HEK293T (cell line): ENCODE data around the gene CTSE.

ENCODE experiments used
- CTCF ChIA-PET: fragments of 350-600 bp; formaldehyde crosslinking; extraction: SDS; loops from one replicate; lab custom pipeline; 2021; ENCODE audit warnings: antibody characterized with exemption, inconsistent platforms; lab: Yijun Ruan, JAX
- POLR2A ChIA-PET: fragments of 350-600 bp; formaldehyde crosslinking; extraction: SDS; loops from one replicate; lab custom pipeline; 2020; ENCODE audit warnings: antibody characterized with exemption, inconsistent platforms; lab: Yijun Ruan, JAX
- DNase-seq: peaks from one replicate; pipeline ENCODE4 v3.0.0; 2012; ENCODE audit warnings: mixed read lengths; ENCODE audit errors: extremely low spot score
- ARNT ChIP-seq: fragments of 450-650 bp; IDR thresholded peaks from 2 replicates; pipeline ENCODE4 v1.6.1; 2017; ENCODE audit warnings: mild to moderate bottlenecking
- BHLHE40 ChIP-seq: fragments of 450-650 bp; IDR thresholded peaks from 2 replicates; pipeline ENCODE4 v1.6.1; 2016; ENCODE audit warnings: mild to moderate bottlenecking, moderate library complexity, borderline replicate concordance
- CTBP1 ChIP-seq: fragments of 450-650 bp; IDR thresholded peaks from 2 replicates; pipeline ENCODE4 v1.6.1; 2016; ENCODE audit warnings: borderline replicate concordance
- ELF4 ChIP-seq: fragments of 450-650 bp; IDR thresholded peaks from 2 replicates; pipeline ENCODE4 v1.6.1; 2017; ENCODE audit warnings: antibody characterized with exemption
- FOXA1 ChIP-seq: fragments of 450-650 bp; IDR thresholded peaks from 2 replicates; pipeline ENCODE4 v1.6.1; 2016; ENCODE audit warnings: mild to moderate bottlenecking
- FOXK2 ChIP-seq: fragments of 450-650 bp; IDR thresholded peaks from 2 replicates; pipeline ENCODE4 v1.6.1; 2016; ENCODE audit warnings: mild to moderate bottlenecking
- FOXM1 ChIP-seq: fragments of 450-650 bp; IDR thresholded peaks from 2 replicates; pipeline ENCODE4 v1.6.1; 2017; ENCODE audit warnings: mild to moderate bottlenecking, borderline replicate concordance
- HDGF ChIP-seq: fragments of 450-650 bp; IDR thresholded peaks from 2 replicates; pipeline ENCODE4 v1.6.1; 2017; ENCODE audit warnings: antibody characterized with exemption, borderline replicate concordance
- L3MBTL2 ChIP-seq: fragments of 450-650 bp; conservative IDR thresholded peaks from 2 replicates; pipeline ENCODE4 v1.6.1; 2016; ENCODE audit warnings: mild to moderate bottlenecking
- LEF1 ChIP-seq: fragments of 450-650 bp; IDR thresholded peaks from 2 replicates; pipeline ENCODE4 v1.6.1; 2017; ENCODE audit warnings: mild to moderate bottlenecking, borderline replicate concordance
- NFRKB ChIP-seq: fragments of 450-650 bp; IDR thresholded peaks from 2 replicates; pipeline ENCODE4 v1.6.1; 2016; ENCODE audit warnings: mild to moderate bottlenecking, moderate library complexity
- SP1 ChIP-seq: fragments of 450-650 bp; IDR thresholded peaks from 2 replicates; pipeline ENCODE4 v1.6.1; 2017
- SUZ12 ChIP-seq: fragments of 450-650 bp; IDR thresholded peaks from 2 replicates; pipeline ENCODE4 v1.6.1; 2016; ENCODE audit warnings: mild to moderate bottlenecking
- TARDBP ChIP-seq: fragments of 450-650 bp; IDR thresholded peaks from 2 replicates; pipeline ENCODE4 v1.6.1; 2016
- ZNF384 ChIP-seq: fragments of 450-650 bp; IDR thresholded peaks from 2 replicates; pipeline ENCODE4 v1.6.1; 2016
- TF ChIP-seq, protein P1 (sequence below): fragments of 450-650 bp; IDR thresholded peaks from 2 replicates; pipeline ENCODE4 v1.6.1; 2016

The CTSE gene

DNA sequence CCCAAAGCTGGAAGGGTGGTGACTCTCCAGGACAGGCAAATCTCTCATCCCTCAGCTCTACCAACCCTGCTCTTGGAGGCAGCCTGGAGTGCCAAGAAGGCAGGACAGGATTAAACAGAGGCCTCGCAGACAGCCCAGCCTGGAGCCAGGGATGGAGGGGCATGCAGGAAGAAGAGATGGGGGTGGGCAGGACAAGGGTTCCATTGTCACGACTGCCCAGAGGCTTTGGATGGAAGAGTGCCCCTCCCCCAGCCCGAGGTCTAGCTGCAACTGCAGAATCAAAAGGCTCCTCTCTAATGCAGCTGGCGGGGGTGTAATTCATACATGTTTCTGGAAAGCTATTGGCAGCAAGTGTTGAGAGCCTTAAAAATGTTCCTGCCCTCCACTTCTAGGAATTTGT lies 29.3 kb downstream of the CTSE start:
- DNase-seq = no peak
- POLR2A ChIA-PET = no interaction called here
- TF ChIP-seq L3MBTL2 (no peak), FOXM1 (no peak)
- CTCF ChIA-PET = interaction anchor here (0.6 kb wide), 1 partner anchor 96 kb away, joined by 4 read pairs; no protein-coding TSS in a partner anchor

DNA sequence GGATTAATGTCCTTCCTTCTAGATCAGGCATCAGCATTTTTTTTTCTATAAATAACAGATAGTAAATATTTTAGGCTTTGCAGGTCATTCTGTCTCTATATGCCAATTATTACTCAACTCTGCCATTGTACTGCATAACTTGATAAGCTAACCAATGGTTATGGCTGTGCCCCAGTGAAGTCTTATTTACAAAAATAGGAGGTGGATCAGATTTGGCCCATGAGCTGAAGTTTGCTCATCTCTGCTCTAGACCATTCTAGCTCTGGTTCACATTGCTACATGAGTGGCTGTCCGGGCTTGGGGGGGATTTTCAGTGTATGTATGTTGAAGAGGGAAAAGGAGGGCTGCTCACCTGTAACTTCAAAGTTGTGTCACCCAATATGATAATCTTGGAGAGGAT lies 30.6 kb downstream of the CTSE start:
- TF ChIP-seq HDGF (no peak), TARDBP (no peak), LEF1 (no peak), L3MBTL2 (no peak), SP1 (no peak), ZNF384 (no peak), CTBP1 (no peak), ELF4 (no peak), NFRKB (no peak), ARNT (no peak), FOXA1 (no peak), BHLHE40 (no peak), FOXK2 (no peak), FOXM1 (no peak), SUZ12 (no peak)
- TF ChIP-seq, protein P1, sequence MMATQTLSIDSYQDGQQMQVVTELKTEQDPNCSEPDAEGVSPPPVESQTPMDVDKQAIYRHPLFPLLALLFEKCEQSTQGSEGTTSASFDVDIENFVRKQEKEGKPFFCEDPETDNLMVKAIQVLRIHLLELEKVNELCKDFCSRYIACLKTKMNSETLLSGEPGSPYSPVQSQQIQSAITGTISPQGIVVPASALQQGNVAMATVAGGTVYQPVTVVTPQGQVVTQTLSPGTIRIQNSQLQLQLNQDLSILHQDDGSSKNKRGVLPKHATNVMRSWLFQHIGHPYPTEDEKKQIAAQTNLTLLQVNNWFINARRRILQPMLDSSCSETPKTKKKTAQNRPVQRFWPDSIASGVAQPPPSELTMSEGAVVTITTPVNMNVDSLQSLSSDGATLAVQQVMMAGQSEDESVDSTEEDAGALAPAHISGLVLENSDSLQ = no peak
- CTCF ChIA-PET = no interaction called here
- DNase-seq = no peak
- POLR2A ChIA-PET = no interaction called here

DNA sequence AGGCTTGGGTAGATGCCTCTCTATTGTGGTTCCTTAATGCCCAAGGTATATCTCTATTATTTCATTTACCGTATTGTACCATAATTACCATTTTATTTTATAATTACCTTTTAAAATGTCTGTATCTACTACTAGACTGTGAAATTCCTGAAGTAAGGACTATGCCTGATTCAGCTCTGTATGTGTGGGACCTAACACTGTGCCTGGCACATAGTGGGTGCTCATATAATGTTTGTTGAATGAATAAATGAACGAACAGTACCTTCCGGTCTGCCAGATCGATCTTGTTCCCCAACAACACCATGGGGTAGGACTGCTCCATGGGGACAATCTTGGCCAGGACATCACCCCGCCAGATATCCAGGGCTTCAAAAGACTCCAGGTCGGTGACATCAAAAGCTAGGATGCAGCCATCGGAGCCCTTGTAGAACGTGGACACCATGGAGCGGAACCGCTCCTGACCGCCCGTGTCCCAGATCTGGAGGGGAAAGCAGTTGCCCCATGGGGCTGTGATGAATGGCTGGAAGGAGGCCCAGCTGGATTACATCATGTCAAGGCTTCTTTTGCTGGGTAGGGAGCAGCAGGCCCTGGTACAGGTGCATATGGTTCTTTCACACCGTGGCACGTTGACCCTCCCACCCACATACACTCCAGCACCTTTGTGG lies 31.3 kb downstream of the CTSE start:
- CTCF ChIA-PET = interaction anchor here (1.4 kb wide), 1 partner anchor 15 kb away, joined by 5 read pairs; no protein-coding TSS in a partner anchor
- TF ChIP-seq FOXK2 (no peak), ELF4 (no peak), L3MBTL2 (no peak), SUZ12 (no peak)
- DNase-seq = no peak
- POLR2A ChIA-PET = no interaction called here

DNA sequence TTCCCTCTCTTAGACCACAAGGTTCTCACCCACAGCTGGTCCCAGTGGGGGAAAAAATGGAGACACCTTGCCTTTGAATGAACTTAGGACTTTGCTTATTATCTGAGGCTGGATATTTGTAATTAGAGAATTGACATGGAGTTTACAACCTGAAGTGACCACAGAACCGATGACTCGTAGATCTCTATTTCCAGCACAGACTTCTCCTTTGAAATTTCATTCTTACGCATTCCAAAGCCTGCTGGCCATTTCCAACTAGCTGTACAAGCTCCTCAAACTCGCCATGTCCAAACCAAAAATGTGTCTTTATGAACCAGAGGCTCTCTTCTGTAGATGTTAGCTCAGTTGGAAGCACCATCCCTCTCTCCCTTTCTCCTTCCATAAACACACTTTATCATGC lies 32.5 kb downstream of the CTSE start:
- ChIA-PET CTCF (interaction anchor here (1.4 kb wide), 1 partner anchor 14 kb away, joined by 5 read pairs; no protein-coding TSS in a partner anchor), POLR2A (no interaction called here)
- TF ChIP-seq HDGF (no peak), FOXM1 (no peak), ZNF384 (no peak), FOXK2 (no peak), LEF1 (no peak), ARNT (no peak), TARDBP (no peak), NFRKB (no peak), SP1 (no peak), CTBP1 (no peak), FOXA1 (no peak), BHLHE40 (no peak), SUZ12 (no peak), L3MBTL2 (no peak), ELF4 (no peak)
- TF ChIP-seq, protein P1 = no peak
- no peak for DNase-seq

DNA sequence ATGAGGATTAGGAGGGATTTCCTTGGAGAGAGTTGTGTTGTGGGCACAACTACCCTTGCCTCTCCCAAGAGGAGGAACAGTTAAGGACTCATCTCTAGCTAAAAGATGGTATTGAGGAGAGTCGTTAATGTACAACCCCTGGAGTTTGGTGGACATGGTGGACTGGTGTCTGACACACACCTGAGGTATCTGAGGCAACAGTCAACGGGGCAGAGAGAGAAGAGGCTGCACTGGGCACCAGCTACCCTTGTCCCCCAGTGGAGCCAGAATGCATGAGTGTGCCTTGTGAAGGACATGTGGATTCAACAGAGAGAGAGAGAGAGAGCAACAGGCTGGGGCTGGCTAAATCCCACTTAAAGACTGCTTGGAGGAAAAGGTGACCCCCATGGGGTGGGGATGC lies 33.5 kb downstream of the CTSE start:
- POLR2A ChIA-PET = no interaction called here
- no peak for DNase-seq
- CTCF ChIA-PET = interaction anchor here (1.2 kb wide), 1 partner anchor 13 kb away, joined by 4 read pairs; no protein-coding TSS in a partner anchor

DNA sequence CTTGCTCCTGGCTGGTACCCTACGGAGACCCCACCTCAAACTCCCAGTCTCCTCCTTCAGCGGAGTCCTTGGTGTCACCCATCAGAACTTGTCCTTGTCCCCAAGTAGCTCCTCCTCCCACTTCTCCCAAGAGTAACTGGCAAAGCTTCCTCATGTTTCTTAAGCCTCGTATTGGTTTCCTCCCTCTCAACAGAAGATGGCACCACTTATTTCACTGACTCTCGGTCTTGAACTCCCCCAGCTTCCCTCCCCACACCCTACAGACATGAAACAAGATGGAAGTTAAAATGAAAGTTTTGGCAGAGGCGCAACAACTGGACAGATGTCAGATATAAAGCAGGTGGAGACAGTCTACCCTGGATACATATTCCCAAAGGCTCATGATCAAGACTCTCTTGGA lies 33.9 kb downstream of the CTSE start:
- POLR2A ChIA-PET = no interaction called here
- no peak for DNase-seq
- no peak for TF ChIP-seq FOXK2
- no peak for TF ChIP-seq NFRKB
- CTCF ChIA-PET = interaction anchor here (1.2 kb wide), 1 partner anchor 12 kb away, joined by 4 read pairs; no protein-coding TSS in a partner anchor

More for the DNA sequence above, 33.5 kb downstream of the CTSE start:
- no peak for TF ChIP-seq NFRKB
- no peak for TF ChIP-seq CTBP1
- no peak for TF ChIP-seq SP1
- no peak for TF ChIP-seq TARDBP
- TF ChIP-seq ARNT = no peak
- TF ChIP-seq SUZ12 = no peak
- TF ChIP-seq ZNF384 = no peak
- TF ChIP-seq FOXK2 = no peak
- no peak for TF ChIP-seq L3MBTL2
- no peak for TF ChIP-seq FOXA1
- TF ChIP-seq LEF1 = no peak
- TF ChIP-seq, protein P1 = no peak
- no peak for TF ChIP-seq BHLHE40
- no peak for TF ChIP-seq ELF4
- no peak for TF ChIP-seq FOXM1
- no peak for TF ChIP-seq HDGF

DNA sequence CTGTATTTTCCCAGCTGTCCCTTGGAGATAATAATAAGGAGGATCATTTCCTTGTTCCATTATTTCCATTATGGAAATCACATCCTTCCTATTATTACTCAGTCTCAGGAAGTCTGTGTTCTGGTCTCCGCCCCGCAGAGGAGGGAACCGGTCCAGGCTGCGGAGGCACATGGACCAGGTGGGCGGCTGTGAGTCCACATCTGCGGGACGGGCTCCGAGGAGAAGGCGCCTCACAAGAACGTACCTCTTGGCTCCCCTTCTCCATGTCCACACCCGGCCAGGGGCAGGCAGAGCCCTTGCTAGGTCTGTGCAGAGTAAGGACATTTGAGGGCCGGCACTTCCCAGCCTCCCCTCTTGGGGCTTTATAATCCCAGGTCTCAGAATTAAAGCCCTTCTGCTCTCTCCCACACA lies 35.1 kb downstream of the CTSE start:
- CTCF ChIA-PET = no interaction called here
- DNase-seq = no peak

More for the DNA sequence above, 35.1 kb downstream of the CTSE start:
- TF ChIP-seq CTBP1 (no peak), ZNF384 (no peak), LEF1 (no peak), SUZ12 (no peak), ARNT (no peak), FOXM1 (no peak), NFRKB (no peak), FOXA1 (no peak), ELF4 (no peak), BHLHE40 (no peak), FOXK2 (no peak), TARDBP (no peak), SP1 (no peak), HDGF (no peak)
- TF ChIP-seq, protein P1 = no peak
- POLR2A ChIA-PET = no interaction called here
